Hypothalamus (tissue), 51 donors: ENCODE results near the gene TRIM40.
"Not testable (repeated sequence)": the region's sequence is repeated elsewhere in the genome, so short reads cannot be mapped to it uniquely, and the experiment has no call there.

ENCODE experiments used
- DNase-seq, 51 donors: peaks; one replicate each; lab custom pipeline; 2025; lab: John Stamatoyannopoulos, UW

Gene TRIM40

DNA sequence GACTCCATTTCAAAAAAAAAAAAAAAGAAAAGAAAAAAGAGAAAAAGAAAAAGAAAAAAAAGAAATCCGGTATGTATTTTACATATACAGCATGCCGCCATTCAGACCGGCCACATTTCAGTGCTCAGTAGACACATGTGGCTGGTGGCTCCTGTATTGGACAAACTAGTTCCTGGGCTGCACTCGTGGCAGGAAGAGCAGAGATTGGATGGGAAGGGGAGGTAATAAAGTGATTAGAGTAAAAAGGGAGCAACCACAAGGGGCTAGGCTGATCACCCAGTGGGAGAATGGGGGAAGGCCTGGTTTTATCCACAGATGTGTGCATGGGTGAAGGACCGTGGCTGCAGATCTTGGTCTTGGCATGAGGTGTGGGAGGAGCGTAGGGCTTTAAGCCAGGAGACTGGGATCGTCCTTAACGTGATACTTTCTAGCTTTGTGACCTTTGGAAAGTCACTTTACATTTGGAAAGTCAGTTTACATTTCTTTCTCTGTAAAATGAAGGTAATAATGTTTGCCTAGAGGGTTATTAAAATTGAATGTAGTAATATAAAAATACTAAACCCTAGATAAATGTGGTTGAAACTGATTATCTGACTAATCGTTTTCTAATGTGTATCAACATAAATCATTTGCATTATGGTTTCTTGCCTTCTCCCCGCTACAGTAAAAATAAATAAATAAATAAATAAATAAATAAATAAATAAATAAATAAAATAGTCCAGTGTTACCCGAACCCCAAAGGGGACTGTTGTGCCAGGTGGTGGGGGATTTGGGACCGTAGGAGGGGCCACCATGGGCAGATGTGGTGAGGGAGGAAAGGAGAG is 26.5 kb downstream of the TRIM40 start:
- DNase-seq, result no peak

DNA sequence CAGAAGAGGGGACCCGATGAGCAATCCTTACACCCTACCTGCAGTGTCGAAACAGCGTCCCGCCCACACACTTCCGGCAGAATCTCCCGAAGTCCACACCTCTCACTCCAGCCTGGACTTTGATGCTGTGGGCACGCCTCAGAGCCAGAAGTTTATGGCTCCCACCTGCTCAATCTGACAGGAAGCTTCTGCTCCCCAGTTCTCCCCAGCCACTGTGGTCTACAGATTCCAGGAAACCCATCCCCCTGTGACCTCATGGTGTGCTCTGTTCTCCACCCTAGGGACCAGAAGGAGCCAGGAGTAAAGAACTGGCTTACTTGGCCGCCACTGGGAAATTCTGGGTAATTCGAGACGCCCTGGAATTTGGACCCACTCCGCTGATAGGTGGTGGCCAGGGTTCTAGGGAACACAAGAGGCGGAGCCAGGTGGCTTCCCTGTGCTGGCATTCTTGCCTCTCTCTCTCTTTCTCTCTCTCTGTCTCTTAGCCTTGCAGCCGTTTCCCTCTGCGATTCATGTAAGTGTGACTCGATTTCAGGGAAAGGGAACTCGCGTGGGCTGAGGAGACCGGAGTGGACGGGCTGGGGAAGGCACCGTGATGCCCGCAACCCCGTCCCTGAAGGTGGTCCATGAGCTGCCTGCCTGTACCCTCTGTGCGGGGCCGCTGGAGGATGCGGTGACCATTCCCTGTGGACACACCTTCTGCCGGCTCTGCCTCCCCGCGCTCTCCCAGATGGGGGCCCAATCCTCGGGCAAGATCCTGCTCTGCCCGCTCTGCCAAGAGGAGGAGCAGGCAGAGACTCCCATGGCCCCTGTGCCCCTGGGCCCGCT is 27.4 kb downstream of the TRIM40 start, which contains the start of gene TRIM15:
TSS of gene TRIM15 (plus strand) at position 457 of the 828 bp plus-strand sequence. CDS start at position 596, 139 bp downstream.
- no peak for DNase-seq

DNA sequence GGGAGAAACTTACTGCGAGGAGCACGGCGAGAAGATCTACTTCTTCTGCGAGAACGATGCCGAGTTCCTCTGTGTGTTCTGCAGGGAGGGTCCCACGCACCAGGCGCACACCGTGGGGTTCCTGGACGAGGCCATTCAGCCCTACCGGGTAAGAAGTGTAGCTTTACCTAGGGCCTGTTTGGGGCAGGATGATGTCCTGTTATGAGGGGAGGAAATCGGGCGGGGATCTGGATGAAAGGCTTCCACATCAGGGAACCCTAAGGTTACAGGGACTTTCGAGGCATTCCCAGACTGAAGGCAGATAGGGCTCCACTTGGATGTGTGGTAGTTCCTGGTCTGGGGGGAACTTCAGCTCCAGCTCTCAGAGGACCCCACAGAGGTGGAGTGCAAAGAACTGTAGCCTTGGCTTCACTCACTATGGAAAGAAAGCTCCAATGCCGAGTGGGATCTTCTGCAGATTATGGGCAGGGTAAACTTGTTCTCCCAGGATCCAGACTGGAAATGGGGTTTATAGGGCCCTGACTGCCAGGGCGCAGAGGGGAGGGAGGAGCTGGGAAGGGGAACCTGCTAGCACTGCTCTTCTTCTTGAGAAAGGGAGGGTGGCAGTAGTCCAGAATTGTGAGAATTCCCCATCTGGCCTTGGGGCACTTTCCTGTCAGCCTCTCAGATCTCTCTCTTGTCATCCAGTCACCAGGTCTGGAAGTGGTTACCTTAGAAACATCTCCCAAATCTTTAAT is 28.1 kb downstream of the TRIM40 start:
- DNase-seq, result no peak

GRCh38 chr6:30164714-30165113 is 28.8 kb downstream of the TRIM40 start:
- no peak for DNase-seq

GRCh38 chr6:30165238-30165637 is 29.3 kb downstream of the TRIM40 start:
- DNase-seq, result not testable (repeated sequence)

- DNase-seq, result no peak
These were observed 31.2 kb downstream of the TRIM40 start for GRCh38 chr6:30167101-30167500.

DNA sequence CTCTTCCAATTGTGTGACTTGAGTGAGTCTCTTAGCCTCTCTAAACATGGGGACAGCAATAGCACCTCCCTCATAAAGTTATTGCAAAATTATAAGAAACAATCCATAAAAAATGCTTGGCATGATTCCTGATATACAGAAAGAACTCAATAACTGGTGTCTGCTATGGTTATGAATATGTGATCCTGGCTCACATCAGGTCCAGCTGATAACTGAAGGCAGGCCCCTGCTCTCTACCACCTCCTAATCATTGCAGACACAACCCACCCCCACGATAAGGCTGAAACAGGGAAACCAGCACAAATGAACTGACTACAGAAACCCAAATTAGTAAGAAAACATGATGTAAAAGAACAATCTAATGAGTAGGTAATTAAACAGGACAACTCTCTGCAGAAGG is 32.8 kb downstream of the TRIM40 start:
- no peak for DNase-seq

DNA sequence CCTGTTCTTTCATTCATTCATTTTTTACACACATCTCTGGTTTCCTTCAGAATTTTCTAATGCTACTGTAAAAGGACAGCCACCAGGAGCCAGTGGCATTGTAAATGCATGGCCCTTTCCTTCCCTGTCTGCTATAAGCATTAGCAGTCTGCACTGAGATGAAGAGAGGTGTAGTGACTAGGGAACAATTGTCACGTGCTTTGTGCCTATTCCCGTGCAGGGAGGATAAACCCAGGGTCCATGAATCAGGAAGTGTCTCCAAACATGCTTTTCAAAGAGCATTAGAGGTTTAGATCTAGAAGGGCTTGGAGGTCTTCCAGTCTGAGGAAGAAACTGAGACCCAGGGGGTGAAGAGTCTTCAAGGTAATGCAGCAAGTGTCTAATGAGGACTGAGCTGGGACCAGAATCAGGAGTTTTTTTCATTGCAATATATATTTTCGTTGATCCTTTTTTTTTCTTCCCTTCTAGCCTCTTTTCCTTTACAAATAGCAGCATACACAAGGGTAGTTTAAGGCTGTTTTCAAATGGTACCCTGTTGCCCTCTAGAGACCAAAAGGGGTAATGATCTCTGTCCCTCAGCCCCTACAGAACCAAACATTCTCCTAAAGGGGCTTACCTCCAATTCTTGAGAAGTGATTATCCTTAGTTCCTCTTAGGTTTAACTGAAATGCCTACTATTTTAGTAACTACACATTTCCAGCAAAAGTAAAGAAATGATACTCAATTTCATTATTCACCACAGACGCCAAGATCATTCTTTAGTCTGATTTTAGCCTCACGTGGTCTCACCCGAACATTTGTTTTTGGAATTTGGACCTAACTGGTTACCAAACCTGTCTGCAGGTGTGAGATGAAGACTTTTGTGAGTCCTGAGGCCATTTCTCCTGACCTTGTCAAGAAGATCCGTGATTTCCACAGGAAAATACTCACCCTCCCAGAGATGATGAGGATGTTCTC is 34.0 kb downstream of the TRIM40 start:
- DNase-seq, result peak in 1 of 51 donors; percentile 21

DNA sequence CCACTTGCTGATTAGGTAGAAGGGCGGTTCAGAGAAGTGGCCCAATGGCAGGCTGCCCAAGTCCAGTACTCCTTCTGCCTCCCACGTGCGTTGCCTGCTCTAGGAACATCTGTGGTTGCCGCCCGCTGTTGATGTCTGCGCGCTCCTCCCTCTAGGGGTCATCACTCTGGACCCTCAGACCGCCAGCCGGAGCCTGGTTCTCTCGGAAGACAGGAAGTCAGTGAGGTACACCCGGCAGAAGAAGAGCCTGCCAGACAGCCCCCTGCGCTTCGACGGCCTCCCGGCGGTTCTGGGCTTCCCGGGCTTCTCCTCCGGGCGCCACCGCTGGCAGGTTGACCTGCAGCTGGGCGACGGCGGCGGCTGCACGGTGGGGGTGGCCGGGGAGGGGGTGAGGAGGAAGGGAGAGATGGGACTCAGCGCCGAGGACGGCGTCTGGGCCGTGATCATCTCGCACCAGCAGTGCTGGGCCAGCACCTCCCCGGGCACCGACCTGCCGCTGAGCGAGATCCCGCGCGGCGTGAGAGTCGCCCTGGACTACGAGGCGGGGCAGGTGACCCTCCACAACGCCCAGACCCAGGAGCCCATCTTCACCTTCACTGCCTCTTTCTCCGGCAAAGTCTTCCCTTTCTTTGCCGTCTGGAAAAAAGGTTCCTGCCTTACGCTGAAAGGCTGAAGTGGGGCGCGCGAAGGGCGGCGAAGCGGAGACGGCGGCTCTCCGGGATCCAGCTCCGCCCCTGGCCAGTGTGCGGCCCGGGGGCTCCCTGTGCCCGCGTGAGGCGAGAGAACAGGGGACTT is 35.9 kb downstream of the TRIM40 start:
- DNase-seq, result no peak

DNA sequence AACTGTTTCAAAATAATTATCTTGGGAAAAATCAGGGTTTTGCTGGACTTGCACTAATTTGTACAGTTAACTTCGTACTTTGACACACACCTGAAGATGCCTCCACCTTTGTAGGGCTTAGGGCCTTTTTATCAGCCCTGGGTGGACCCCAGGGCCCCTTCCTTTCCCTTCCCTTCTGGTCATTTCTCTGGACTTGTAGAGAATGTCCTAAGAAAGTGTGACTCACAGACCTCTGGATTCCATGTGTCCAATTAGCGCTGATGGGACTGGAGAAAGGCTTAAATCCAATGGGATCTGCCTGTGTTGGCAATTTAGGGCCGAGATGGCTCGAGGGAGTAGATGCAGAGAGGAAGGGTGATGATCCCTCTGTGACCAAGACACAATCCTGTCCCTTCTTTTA is 36.7 kb downstream of the TRIM40 start:
- DNase-seq, result no peak

GRCh38 chr6:30175765-30176164 is 39.8 kb downstream of the TRIM40 start:
- no peak for DNase-seq

DNA sequence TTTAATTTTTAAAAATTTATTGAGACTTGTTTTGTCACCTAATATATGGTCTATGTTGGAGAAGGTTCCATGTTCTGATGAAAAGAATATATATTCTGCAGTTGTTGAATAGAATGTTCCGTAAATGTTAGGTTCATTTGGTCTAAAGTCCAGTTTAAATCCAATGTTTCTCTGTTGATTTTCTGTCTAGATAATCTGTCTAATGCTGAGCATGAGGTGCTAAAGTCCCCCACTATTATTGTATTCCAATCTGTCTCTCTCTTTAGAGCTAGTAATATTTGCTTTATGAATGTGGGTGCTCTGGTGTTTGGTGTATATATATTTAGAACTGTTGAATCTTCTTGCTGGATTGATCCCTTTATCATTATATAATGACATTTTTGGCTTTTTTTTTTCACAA is 42.9 kb downstream of the TRIM40 start:
- DNase-seq, result no peak

- no peak for DNase-seq
These were observed 44.2 kb downstream of the TRIM40 start for GRCh38 chr6:30180145-30180544.

DNA sequence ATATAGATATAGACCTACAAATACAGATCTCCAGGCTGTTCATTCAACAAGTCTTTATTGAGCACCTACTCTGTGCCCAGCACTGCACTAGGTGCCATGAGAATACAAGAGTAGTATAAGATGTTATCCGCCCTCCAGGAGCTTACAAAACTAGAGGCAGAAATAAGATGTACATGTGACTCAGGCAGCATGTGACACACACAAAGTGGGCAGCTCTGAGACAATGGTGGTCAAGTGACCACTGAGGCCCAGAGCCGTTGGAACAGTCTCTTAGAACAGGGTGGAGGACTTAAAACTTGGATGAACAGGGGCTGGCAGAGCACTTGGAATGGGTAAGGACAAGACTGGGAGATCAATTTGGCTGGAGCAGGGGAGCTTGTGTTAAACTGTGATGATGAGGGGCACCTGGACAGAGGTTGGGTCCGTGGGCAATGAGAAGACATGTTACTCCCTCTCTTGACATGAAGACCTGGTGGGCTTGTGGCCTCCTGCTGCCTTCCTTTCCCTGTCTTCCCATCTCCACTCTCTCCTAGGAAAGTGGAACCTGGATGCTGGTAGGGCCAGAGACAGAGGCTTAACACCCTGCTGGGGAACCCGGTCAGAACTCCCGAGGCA is 48.6 kb downstream of the TRIM40 start:
- no peak for DNase-seq

- no peak for DNase-seq
These were observed 50.0 kb downstream of the TRIM40 start for GRCh38 chr6:30185846-30186484.

GRCh38 chr6:30188541-30188940 is 52.6 kb downstream of the TRIM40 start:
- no peak for DNase-seq

GRCh38 chr6:30192076-30192475 is 56.1 kb downstream of the TRIM40 start:
- peak in 1 of 51 donors; percentile 19 for DNase-seq
